PFSK-1 (cell line): ENCODE measurements around the gene SLC6A6.

Experiments
- POLR2AphosphoS5 ChIP-seq: IDR thresholded peaks from 2 replicates; pipeline ENCODE4 v1.6.1; 2012; ENCODE audit warnings: low read depth, mild to moderate bottlenecking, control low read depth, low read length, moderate library complexity
- SIN3A ChIP-seq: IDR thresholded peaks from 2 replicates; pipeline ENCODE4 v1.6.1; 2012; ENCODE audit warnings: mild to moderate bottlenecking, low read length, moderate library complexity, borderline replicate concordance; ENCODE audit not compliant: insufficient read depth

DNA sequence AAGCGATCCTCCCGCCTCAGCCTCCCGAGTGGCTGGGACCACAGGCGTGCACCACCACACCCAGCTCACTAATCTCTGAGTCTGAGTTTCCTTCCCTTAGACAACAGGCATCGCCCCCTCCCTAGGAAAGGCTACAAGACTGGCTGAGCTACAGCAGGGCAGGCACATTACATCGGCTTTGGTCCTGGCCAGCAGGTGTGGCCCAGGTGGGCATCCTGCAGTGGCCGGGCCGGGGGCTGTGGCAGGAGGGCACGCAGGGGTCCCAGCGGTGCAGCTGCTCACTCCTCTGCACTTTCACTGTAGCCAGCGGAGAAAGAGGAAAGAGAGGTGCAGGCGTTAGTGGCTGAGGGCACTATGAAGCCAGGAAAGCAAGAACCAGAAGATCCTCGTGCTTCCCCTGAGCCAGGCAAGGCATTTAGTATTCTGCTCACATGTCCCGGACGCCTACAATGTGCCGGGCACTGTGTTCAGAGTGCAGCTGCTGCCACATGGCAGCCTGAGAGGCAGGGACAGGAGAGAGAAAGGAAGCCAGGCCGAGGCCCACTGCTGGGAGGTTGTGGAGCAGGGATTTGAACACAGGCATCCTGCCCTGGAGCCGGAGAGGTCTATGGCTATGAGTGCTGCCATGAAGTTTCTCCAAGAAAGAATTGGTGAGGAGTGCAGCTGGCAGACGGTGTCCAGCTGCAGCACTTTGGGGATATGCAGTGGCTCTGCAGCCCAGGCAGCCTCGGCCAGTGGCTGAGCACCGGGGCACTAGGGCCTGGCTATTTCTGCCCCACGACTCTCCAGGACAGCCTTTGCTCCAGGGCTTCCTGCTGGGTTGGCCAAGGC, 115.4 kb downstream of the SLC6A6 start:
- TF ChIP-seq SIN3A (no peak), POLR2AphosphoS5 (no peak)
